ENCODE measurements around the gene FARS2.
A peak's percentile ranks its signal among the peaks of the same experiment; 100 is the strongest.

FARS2 gene

GRCh38 chr6:5383856-5384255, 122.5 kb downstream of the FARS2 start:
- no peak for DNase-seq

GRCh38 chr6:5384276-5384675, 123.0 kb downstream of the FARS2 start:
- peak in 1 of 2 experiments; percentile 6 for DNase-seq

- no peak for DNase-seq
Observed at GRCh38 chr6:5388326-5388725, 127.0 kb downstream of the FARS2 start.

- no peak for DNase-seq
Observed at GRCh38 chr6:5389086-5389745, 127.9 kb downstream of the FARS2 start.

- DNase-seq: no peak
Observed at GRCh38 chr6:5390177-5390576, 128.9 kb downstream of the FARS2 start.

GRCh38 chr6:5394280-5394679, 133.0 kb downstream of the FARS2 start:
- DNase-seq: no peak

GRCh38 chr6:5395719-5396118, 134.4 kb downstream of the FARS2 start:
- DNase-seq: no peak

GRCh38 chr6:5398530-5398929, 137.2 kb downstream of the FARS2 start:
- peak; percentile 9 to 60 for DNase-seq

GRCh38 chr6:5399391-5399790, 138.1 kb downstream of the FARS2 start:
- no peak for DNase-seq

GRCh38 chr6:5401845-5402738, 140.8 kb downstream of the FARS2 start:
- DNase-seq: peak in 1 of 2 experiments; percentile 18

- no peak for DNase-seq
Observed at GRCh38 chr6:5403076-5403475, 141.8 kb downstream of the FARS2 start.

GRCh38 chr6:5403609-5404008, 142.3 kb downstream of the FARS2 start:
- no peak for DNase-seq

- no peak for DNase-seq
Observed at GRCh38 chr6:5405976-5406375, 144.7 kb downstream of the FARS2 start.

GRCh38 chr6:5411414-5411813, 150.1 kb downstream of the FARS2 start:
- DNase-seq: no peak

GRCh38 chr6:5412017-5412416, 150.7 kb downstream of the FARS2 start:
- no peak for DNase-seq

GRCh38 chr6:5412663-5413062, 151.3 kb downstream of the FARS2 start:
- peak in 1 of 2 experiments; percentile 17 for DNase-seq

GRCh38 chr6:5416250-5416649, 154.9 kb downstream of the FARS2 start:
- no peak for DNase-seq

GRCh38 chr6:5422321-5422915, 161.1 kb downstream of the FARS2 start:
- DNase-seq: peak; percentile 20 to 73

GRCh38 chr6:5423251-5423650, 161.9 kb downstream of the FARS2 start:
- DNase-seq: peak in 1 of 2 experiments; percentile 14

- DNase-seq: no peak
Observed at GRCh38 chr6:5424726-5425125, 163.4 kb downstream of the FARS2 start.

- no peak for DNase-seq
Observed at GRCh38 chr6:5425267-5425666, 164.0 kb downstream of the FARS2 start.

GRCh38 chr6:5425797-5426196, 164.5 kb downstream of the FARS2 start:
- DNase-seq: no peak

GRCh38 chr6:5427586-5427985, 166.3 kb downstream of the FARS2 start:
- no peak for DNase-seq

- DNase-seq: no peak
Observed at GRCh38 chr6:5433324-5433723, 172.0 kb downstream of the FARS2 start.

Data from NCI-H524 (cell line).